Activated CD8-positive, alpha-beta memory T cell treated with anti-CD3 and anti-CD28 coated beads for 48 hours (primary cell): ENCODE measurements around the gene GSK3A.

ENCODE experiments used
- DNase-seq, 3 experiments: peaks; one replicate each; pipeline ENCODE4 v3.0.0-alpha.2; 2020; ENCODE audit warnings: low read depth in 2 of 3, low spot score in 2 of 3

The GSK3A gene

GRCh38 chr19:42249769-42250168 is 7.4 kb upstream of the GSK3A start:
- no peak for DNase-seq

- no peak for DNase-seq
These were observed 6.8 kb upstream of the GSK3A start for GRCh38 chr19:42249149-42249750.

- DNase-seq, result no peak
These were observed 6.1 kb upstream of the GSK3A start for GRCh38 chr19:42248270-42249148.

GRCh38 chr19:42247640-42248199 is 5.3 kb upstream of the GSK3A start:
- no peak for DNase-seq

- DNase-seq, result no peak
These were observed 4.7 kb upstream of the GSK3A start for GRCh38 chr19:42246922-42247639.

- DNase-seq, result no peak
These were observed 3.9 kb upstream of the GSK3A start for GRCh38 chr19:42246143-42246921.

GRCh38 chr19:42245231-42245630 is 2.8 kb upstream of the GSK3A start:
- DNase-seq, result no peak

GRCh38 chr19:42244347-42245220 is 2.2 kb upstream of the GSK3A start:
- DNase-seq, result peak in 2 of 3 experiments; percentile 76 to 83

GRCh38 chr19:42242069-42242511 is 312 bp downstream of the GSK3A start:
- DNase-seq, result no peak

GRCh38 chr19:42241279-42241678 is 1.1 kb downstream of the GSK3A start:
- no peak for DNase-seq

- no peak for DNase-seq
These were observed 2.7 kb downstream of the GSK3A start for GRCh38 chr19:42239544-42240220.

- DNase-seq, result no peak
These were observed 7.2 kb downstream of the GSK3A start for GRCh38 chr19:42235181-42235580.

GRCh38 chr19:42234364-42234763 is 8.0 kb downstream of the GSK3A start:
- no peak for DNase-seq

- no peak for DNase-seq
These were observed 8.6 kb downstream of the GSK3A start for GRCh38 chr19:42233678-42234292.

GRCh38 chr19:42233106-42233505 is 9.3 kb downstream of the GSK3A start:
- no peak for DNase-seq

GRCh38 chr19:42232435-42232834 is 10.0 kb downstream of the GSK3A start:
- DNase-seq, result no peak

- no peak for DNase-seq
These were observed 11.8 kb downstream of the GSK3A start for GRCh38 chr19:42230571-42230970.

GRCh38 chr19:42229855-42230351 is 12.5 kb downstream of the GSK3A start:
- no peak for DNase-seq
